Caco-2 (cell line): ENCODE data around the gene HDAC4. TPM values are rescaled to one million over a fixed set of nuclear protein-coding genes. Genes with fewer than 3 reads are reported as not detected.

Source experiments
- BruUV-seq: library from RNA; stranded (reverse); fragments of 400-500 nt; replicated peaks from 2 replicates; lab custom pipeline; 2021; lab: Mats Ljungman, UMichigan
- CTCF ChIA-PET: fragments of 300-600 bp; sonication (Branson Sonifier 250); formaldehyde crosslinking; loops from one replicate; lab custom pipeline; 2022; ENCODE audit warnings: antibody characterized with exemption; lab: Charles Lee
- POLR2A ChIA-PET: fragments of 300-600 bp; sonication (Branson Sonifier 250); formaldehyde crosslinking; loops from one replicate; lab custom pipeline; 2022; ENCODE audit warnings: antibody characterized with exemption; lab: Charles Lee
- DNase-seq, 2 experiments: peaks; one replicate each; pipeline versions ENCODE4 v3.0.0 to v3.0.0-alpha.2; 2020 to 2022
- H3K27me3 ChIP-seq: replicated peaks from 2 replicates; pipeline ENCODE4 v1.6.0; 2011; ENCODE audit warnings: low read length; ENCODE audit not compliant: control insufficient read depth, insufficient read depth
- H3K36me3 ChIP-seq: 2 replicates; pipeline ENCODE4 v1.5.1; 2011; ENCODE audit warnings: low read length; ENCODE audit not compliant: control insufficient read depth, insufficient read depth
- H3K4me1 ChIP-seq: fragments of 250-450 bp; sonication (Bioruptor Pico); 2 replicates; pipeline ENCODE4 v1.5.1; 2020; ENCODE audit warnings: mild to moderate bottlenecking
- H3K4me3 ChIP-seq: 2 replicates; pipeline ENCODE4 v1.5.1; 2011; ENCODE audit warnings: low read depth, mild to moderate bottlenecking, control low read depth, low read length
- H3K9me3 ChIP-seq: fragments of 250-450 bp; sonication (Bioruptor Pico); 2 replicates; pipeline ENCODE4 v1.5.1; 2020; ENCODE audit warnings: mild to moderate bottlenecking, moderate library complexity
- H3K27ac Mint-ChIP-seq: one replicate; pipeline ENCODE4 v1.8.0; 2022; ENCODE audit warnings: mixed read lengths; ENCODE audit not compliant: unreplicated experiment
- H3K27me3 Mint-ChIP-seq: one replicate; pipeline ENCODE4 v1.8.0; 2022; ENCODE audit warnings: mixed read lengths; ENCODE audit not compliant: insufficient read depth, unreplicated experiment
- H3K36me3 Mint-ChIP-seq: one replicate; pipeline ENCODE4 v1.8.0; 2022; ENCODE audit warnings: mild to moderate bottlenecking, mixed read lengths; ENCODE audit not compliant: insufficient read depth, unreplicated experiment
- H3K4me1 Mint-ChIP-seq: one replicate; pipeline ENCODE4 v1.8.0; 2022; ENCODE audit warnings: low read depth, mixed read lengths; ENCODE audit not compliant: unreplicated experiment
- H3K4me3 Mint-ChIP-seq: one replicate; pipeline ENCODE4 v1.8.0; 2022; ENCODE audit warnings: mild to moderate bottlenecking, moderate library complexity, mixed read lengths; ENCODE audit not compliant: unreplicated experiment
- H3K9me3 Mint-ChIP-seq: one replicate; pipeline ENCODE4 v1.8.0; 2022; ENCODE audit warnings: mixed read lengths; ENCODE audit not compliant: unreplicated experiment
- intact Hi-C: fragments of 100-400 bp; cut with micrococcal nuclease; formaldehyde crosslinking; loops from one replicate; pipeline ENCODE4 v1.10.0; 2022; ENCODE audit not compliant: unreplicated experiment
- total RNA-seq: library from RNA; stranded (reverse); gene quantifications from 2 replicates; pipeline ENCODE4 v1.2.3, GENCODE V29; 2022
- TF ChIP-seq, protein P1 (sequence below), 2 experiments: fragments of 200-600 bp in 1 of 2; IDR thresholded peaks; 1 replicate in 1 of 2; 2 replicates in 1 of 2; pipeline versions ENCODE4 v1.5.1 to v1.8.0; 2011 to 2022; ENCODE audit warnings: antibody characterized with exemption in 1 of 2, control low read depth in 1 of 2, inconsistent platforms in 1 of 2, low read depth in 1 of 2, low read length in 1 of 2, mild to moderate bottlenecking in 1 of 2, moderate library complexity in 1 of 2; ENCODE audit not compliant: insufficient read depth in 1 of 2, severe bottlenecking in 1 of 2, unreplicated experiment in 1 of 2

HDAC4 gene
- total RNA-seq, 1 experiment from 2014 or later, result 15.5 TPM

DNA sequence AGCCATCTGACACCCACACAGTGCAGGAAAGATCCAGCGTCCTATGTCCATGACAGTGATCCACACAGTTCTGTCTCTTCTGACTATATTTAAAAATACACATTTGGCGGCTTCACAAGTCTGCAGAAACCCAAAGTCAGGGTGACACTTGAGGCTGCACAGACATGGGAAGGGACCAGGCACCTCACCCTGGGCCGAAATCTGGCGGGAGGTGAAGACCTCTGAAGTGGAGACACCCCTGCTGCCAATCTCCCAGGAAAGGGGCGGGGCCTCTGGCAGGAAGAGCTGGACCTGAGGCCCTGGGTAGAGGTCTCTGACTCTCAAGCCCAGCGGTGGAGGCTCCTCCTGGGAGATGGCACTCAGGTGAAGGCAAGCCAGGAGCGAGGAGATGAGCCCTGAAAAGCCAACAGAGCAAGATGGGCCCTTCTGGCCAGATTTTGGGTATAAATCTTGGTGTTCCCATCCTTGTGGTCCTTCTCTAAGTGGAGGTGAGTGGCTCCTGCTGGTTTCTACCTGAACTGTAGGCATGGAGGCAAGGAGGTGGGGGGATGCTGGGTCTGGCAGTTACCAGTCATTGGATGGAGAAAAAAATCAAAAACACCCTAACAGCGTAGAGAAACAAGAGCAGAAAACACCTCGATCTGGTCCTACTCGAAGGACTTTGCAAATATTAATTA is 248.4 kb downstream of the HDAC4 start:
- ChIA-PET CTCF (no interaction called here), POLR2A (no interaction called here)
- Mint-ChIP-seq H3K27me3 (no peaks in the 10 kb centered on the region), H3K4me3 (no peak overlapping the region), H3K27ac (no peak overlapping the region), H3K4me1 (no peaks in the 10 kb centered on the region), H3K36me3 (no peaks in the 10 kb centered on the region), H3K9me3 (no peaks in the 10 kb centered on the region)
- H3K4me1 ChIP-seq, result no peaks in the 10 kb centered on the region
- H3K36me3 ChIP-seq, result no peaks in the 10 kb centered on the region
- intact Hi-C loops, result no loop called here
- no peak for DNase-seq
- TF ChIP-seq, protein P1, sequence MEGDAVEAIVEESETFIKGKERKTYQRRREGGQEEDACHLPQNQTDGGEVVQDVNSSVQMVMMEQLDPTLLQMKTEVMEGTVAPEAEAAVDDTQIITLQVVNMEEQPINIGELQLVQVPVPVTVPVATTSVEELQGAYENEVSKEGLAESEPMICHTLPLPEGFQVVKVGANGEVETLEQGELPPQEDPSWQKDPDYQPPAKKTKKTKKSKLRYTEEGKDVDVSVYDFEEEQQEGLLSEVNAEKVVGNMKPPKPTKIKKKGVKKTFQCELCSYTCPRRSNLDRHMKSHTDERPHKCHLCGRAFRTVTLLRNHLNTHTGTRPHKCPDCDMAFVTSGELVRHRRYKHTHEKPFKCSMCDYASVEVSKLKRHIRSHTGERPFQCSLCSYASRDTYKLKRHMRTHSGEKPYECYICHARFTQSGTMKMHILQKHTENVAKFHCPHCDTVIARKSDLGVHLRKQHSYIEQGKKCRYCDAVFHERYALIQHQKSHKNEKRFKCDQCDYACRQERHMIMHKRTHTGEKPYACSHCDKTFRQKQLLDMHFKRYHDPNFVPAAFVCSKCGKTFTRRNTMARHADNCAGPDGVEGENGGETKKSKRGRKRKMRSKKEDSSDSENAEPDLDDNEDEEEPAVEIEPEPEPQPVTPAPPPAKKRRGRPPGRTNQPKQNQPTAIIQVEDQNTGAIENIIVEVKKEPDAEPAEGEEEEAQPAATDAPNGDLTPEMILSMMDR (IDR thresholded peaks at IDR 0.05; ENCODE audit: insufficient read depth in 1 of 2, low read depth in 1 of 2, low read length in 1 of 2, severe bottlenecking in 1 of 2, unreplicated experiment in 1 of 2), result no peak
- no peak overlapping the region for H3K4me3 ChIP-seq
- H3K9me3 ChIP-seq, result no peaks in the 10 kb centered on the region
- no TSS peak for BruUV-seq
- H3K27me3 ChIP-seq, result no peaks in the 10 kb centered on the region

DNA sequence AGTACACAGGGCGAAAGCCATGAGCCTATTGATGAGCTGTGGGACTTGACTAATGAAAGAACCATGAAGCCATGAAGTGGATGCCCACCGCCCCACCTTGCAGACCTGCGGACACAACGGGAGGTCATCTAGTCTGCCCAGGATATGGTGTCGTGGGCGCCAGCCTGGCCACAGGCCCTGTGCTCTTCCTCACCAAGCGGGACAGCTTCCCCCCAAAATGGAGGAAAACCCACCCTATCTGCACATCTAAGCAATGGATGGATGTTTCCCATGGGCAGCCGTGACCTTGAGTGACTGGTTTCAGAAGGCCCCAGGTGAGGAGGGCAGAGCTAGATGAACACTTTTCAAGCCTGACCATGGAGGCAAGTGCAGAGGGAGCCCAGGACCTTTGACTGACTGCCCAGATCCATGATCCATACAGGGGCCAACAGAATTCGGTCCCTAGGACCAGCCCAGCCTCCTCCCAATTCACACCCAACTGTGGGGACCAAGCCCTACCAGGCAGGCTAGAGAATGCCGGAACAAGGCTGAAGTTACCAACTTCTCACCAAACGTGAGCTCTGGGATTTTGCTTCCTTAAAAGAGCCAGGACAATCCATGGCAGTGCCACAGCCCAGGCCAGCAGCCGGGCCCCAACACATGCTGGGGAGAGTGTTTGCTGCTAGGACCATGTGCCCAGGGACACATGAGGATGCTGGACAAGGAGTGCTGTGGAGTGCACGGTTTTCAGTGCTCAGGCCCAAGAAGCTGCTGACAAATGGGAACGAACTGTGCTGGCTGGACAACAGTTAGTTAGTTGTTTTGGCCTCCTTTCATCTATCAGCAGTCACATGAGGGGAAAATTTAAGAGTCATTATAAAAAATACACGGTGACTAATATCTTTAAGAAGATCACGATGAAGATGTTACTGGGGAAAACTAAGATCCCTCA is 249.4 kb downstream of the HDAC4 start:
- no peak for DNase-seq
- no peak overlapping the region for H3K4me3 ChIP-seq
- ChIA-PET CTCF (no interaction called here), POLR2A (no interaction called here)
- no peaks in the 10 kb centered on the region for H3K9me3 ChIP-seq
- intact Hi-C loops, result no loop called here
- TF ChIP-seq, protein P1 (IDR thresholded peaks at IDR 0.05; ENCODE audit: insufficient read depth in 1 of 2, low read depth in 1 of 2, low read length in 1 of 2, severe bottlenecking in 1 of 2, unreplicated experiment in 1 of 2), result no peak
- Mint-ChIP-seq H3K4me3 (no peak overlapping the region), H3K4me1 (no peaks in the 10 kb centered on the region), H3K36me3 (no peaks in the 10 kb centered on the region), H3K27ac (no peak overlapping the region), H3K27me3 (no peaks in the 10 kb centered on the region), H3K9me3 (no peaks in the 10 kb centered on the region)
- no TSS peak for BruUV-seq
- no peaks in the 10 kb centered on the region for H3K36me3 ChIP-seq
- H3K27me3 ChIP-seq, result no peaks in the 10 kb centered on the region
- no peaks in the 10 kb centered on the region for H3K4me1 ChIP-seq

DNA sequence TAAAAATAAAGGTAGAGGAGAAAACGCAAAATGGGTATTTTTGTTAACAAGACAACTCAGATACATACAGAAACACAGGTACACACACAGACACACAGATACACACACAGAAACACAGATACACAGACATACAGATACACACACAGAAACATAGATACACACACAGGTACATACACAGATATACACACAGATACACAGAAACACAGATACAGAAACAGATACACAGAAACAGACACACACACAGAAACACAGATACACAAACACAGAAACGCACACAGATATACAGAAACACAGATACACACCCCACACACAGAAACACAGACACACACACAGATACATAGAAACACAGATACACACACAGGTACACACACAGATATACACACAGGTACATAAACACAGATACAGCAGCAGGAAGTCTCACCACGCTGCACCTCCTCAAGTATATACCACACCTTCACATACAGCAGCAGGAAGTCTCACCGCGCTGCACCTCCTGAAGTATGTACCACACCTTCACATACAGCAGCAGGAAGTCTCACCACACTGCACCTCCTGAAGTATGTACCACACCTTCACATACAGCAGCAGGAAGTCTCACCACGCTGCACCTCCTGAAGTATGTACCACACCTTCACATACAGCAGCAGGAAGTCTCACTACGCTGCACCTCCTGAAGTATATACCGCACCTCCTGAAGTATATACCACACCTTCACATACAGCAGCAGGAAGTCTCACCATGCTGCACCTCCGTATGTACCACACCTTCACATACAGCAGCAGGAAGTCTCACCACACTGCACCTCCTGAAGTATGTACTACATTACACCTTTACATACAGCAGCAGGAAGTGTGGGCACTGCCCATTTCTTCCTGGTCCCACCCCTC is 250.5 kb downstream of the HDAC4 start:
- H3K4me1 Mint-ChIP-seq, result no peaks in the 10 kb centered on the region
- Histone ChIP-seq H3K27me3 (no peaks in the 10 kb centered on the region), H3K4me1 (no peaks in the 10 kb centered on the region), H3K9me3 (no peaks in the 10 kb centered on the region), H3K36me3 (no peaks in the 10 kb centered on the region), H3K4me3 (no peak overlapping the region)
- peak overlapping the region; percentile 14 for H3K27ac Mint-ChIP-seq
- ChIA-PET POLR2A (no interaction called here), CTCF (no interaction called here)
- H3K4me3 Mint-ChIP-seq, result no peak overlapping the region
- H3K27me3 Mint-ChIP-seq, result no peaks in the 10 kb centered on the region
- DNase-seq, result no peak
- no peaks in the 10 kb centered on the region for H3K36me3 Mint-ChIP-seq
- no peaks in the 10 kb centered on the region for H3K9me3 Mint-ChIP-seq
- intact Hi-C loops, result no loop called here
- TF ChIP-seq, protein P1 (IDR thresholded peaks at IDR 0.05; ENCODE audit: insufficient read depth in 1 of 2, low read depth in 1 of 2, low read length in 1 of 2, severe bottlenecking in 1 of 2, unreplicated experiment in 1 of 2), result no peak
- no TSS peak for BruUV-seq
